SIG-M5 (cell line): ENCODE data around the gene PDZRN3.

Experiments
- DNase-seq: peaks from one replicate; lab custom pipeline; 2025; lab: John Stamatoyannopoulos, UW

PDZRN3 gene

GRCh38 chr3:73556520-73557372, 68.0 kb downstream of the PDZRN3 start:
- DNase-seq, result no peak

GRCh38 chr3:73555076-73555475, 69.7 kb downstream of the PDZRN3 start:
- no peak for DNase-seq

GRCh38 chr3:73552700-73553099, 72.0 kb downstream of the PDZRN3 start:
- no peak for DNase-seq

GRCh38 chr3:73550032-73550431, 74.7 kb downstream of the PDZRN3 start:
- DNase-seq, result no peak

GRCh38 chr3:73549051-73549600, 75.6 kb downstream of the PDZRN3 start:
- DNase-seq, result no peak

GRCh38 chr3:73548436-73548835, 76.3 kb downstream of the PDZRN3 start:
- no peak for DNase-seq

- DNase-seq, result no peak
Measured at GRCh38 chr3:73547427-73548248, 77.1 kb downstream of the PDZRN3 start.

GRCh38 chr3:73546961-73547360, 77.8 kb downstream of the PDZRN3 start:
- no peak for DNase-seq

GRCh38 chr3:73543412-73543811, 81.3 kb downstream of the PDZRN3 start:
- DNase-seq, result no peak

- no peak for DNase-seq
Measured at GRCh38 chr3:73542136-73542535, 82.6 kb downstream of the PDZRN3 start.

- DNase-seq, result no peak
Measured at GRCh38 chr3:73540969-73541740, 83.6 kb downstream of the PDZRN3 start.

- no peak for DNase-seq
Measured at GRCh38 chr3:73538486-73538885, 86.3 kb downstream of the PDZRN3 start.

GRCh38 chr3:73536952-73537351, 87.8 kb downstream of the PDZRN3 start:
- DNase-seq, result no peak

- DNase-seq, result no peak
Measured at GRCh38 chr3:73536336-73536895, 88.3 kb downstream of the PDZRN3 start.

GRCh38 chr3:73535931-73536330, 88.8 kb downstream of the PDZRN3 start:
- no peak for DNase-seq

- no peak for DNase-seq
Measured at GRCh38 chr3:73535137-73535536, 89.6 kb downstream of the PDZRN3 start.

- DNase-seq, result no peak
Measured at GRCh38 chr3:73530022-73530396, 94.7 kb downstream of the PDZRN3 start.

- no peak for DNase-seq
Measured at GRCh38 chr3:73529308-73530021, 95.3 kb downstream of the PDZRN3 start.

- no peak for DNase-seq
Measured at GRCh38 chr3:73525591-73525990, 99.2 kb downstream of the PDZRN3 start.

- DNase-seq, result no peak
Measured at GRCh38 chr3:73523661-73524060, 101.1 kb downstream of the PDZRN3 start.

- DNase-seq, result no peak
Measured at GRCh38 chr3:73521734-73522336, 102.9 kb downstream of the PDZRN3 start.
